Activated CD4-positive, CD25-positive, alpha-beta regulatory T cell treated with anti-CD3 and anti-CD28 coated beads, Interleukin-2, amount 50 U/mL, for 24 hours (primary cell): ENCODE measurements around the gene MEF2B.

Experiments
- ATAC-seq, 2 donors: fragments of 150-1000 bp; cut with Tn5 transposase; one replicate each; pipeline ENCODE4 v1.10.0; 2021; ENCODE audit warnings: mild to moderate bottlenecking in 1 of 2, moderate library complexity in 1 of 2

MEF2B gene

GRCh38 chr19:19096641-19097627 is 73.1 kb downstream of the MEF2B start:
- ATAC-seq: no peak

GRCh38 chr19:19095691-19096090 is 74.4 kb downstream of the MEF2B start:
- no peak for ATAC-seq
